Natural killer cell (primary cell): ENCODE measurements around the gene NDUFA3. TPM values are rescaled to one million over a fixed set of nuclear protein-coding genes. Genes with fewer than 3 reads are reported as not detected.

ENCODE experiments used
- ATAC-seq, 3 donors: fragments of 150-1000 bp in 2 of 3; fragments of 200-7000 bp in 1 of 3; cut with Tn5 transposase; 1 replicate in 1 of 3; 2 replicates in 2 of 3; pipeline ENCODE4 v1.10.0; 2021; ENCODE audit warnings: mild to moderate bottlenecking in 2 of 3, moderate library complexity in 2 of 3
- DNase-seq, 2 donors: peaks; one replicate each; pipeline versions ENCODE4 v3.0.0 to v3.0.0-alpha.2; 2013 to 2021; ENCODE audit warnings: mixed read lengths in 1 of 2
- H3K27ac ChIP-seq: one replicate; pipeline ENCODE4 v1.5.1; 2013; ENCODE audit warnings: mild to moderate bottlenecking, low read length
- H3K27me3 ChIP-seq: one replicate; pipeline ENCODE4 v1.6.1; 2013; ENCODE audit warnings: low read length; ENCODE audit not compliant: control insufficient read depth, insufficient read depth
- H3K36me3 ChIP-seq: one replicate; pipeline ENCODE4 v1.6.1; 2013; ENCODE audit warnings: low read length; ENCODE audit not compliant: control insufficient read depth, insufficient read depth
- H3K4me1 ChIP-seq: one replicate; pipeline ENCODE4 v1.6.1; 2013; ENCODE audit warnings: low read length; ENCODE audit not compliant: control insufficient read depth, insufficient read depth
- H3K4me3 ChIP-seq: one replicate; pipeline ENCODE4 v1.5.1; 2013; ENCODE audit warnings: low read length
- H3K9me3 ChIP-seq: one replicate; pipeline ENCODE4 v1.6.1; 2013; ENCODE audit warnings: low read length; ENCODE audit not compliant: control insufficient read depth, insufficient read depth
- H3K27ac Mint-ChIP-seq, 2 donors: one replicate each; pipeline ENCODE4 v1.8.0; 2022; ENCODE audit warnings: mild to moderate bottlenecking in 2 of 2, mixed read lengths in 2 of 2, moderate library complexity in 1 of 2
- H3K27me3 Mint-ChIP-seq, 2 donors: one replicate each; pipeline ENCODE4 v1.8.0; 2022; ENCODE audit warnings: low read depth in 2 of 2, mixed read lengths in 2 of 2
- H3K36me3 Mint-ChIP-seq: one replicate; pipeline ENCODE4 v1.8.0; 2022; ENCODE audit warnings: mixed read lengths
- H3K4me1 Mint-ChIP-seq, 2 donors: one replicate each; pipeline ENCODE4 v1.8.0; 2022; ENCODE audit warnings: mixed read lengths in 2 of 2
- H3K4me3 Mint-ChIP-seq: one replicate; pipeline ENCODE4 v1.8.0; 2022; ENCODE audit warnings: mild to moderate bottlenecking, moderate library complexity, mixed read lengths
- H3K9me3 Mint-ChIP-seq, 2 donors: one replicate each; pipeline ENCODE4 v1.8.0; 2022; ENCODE audit warnings: mixed read lengths in 2 of 2
- CTCF ChIP-seq: fragments of 200-600 bp; IDR thresholded peaks from one replicate; pipeline ENCODE4 v1.8.0; 2022; ENCODE audit warnings: antibody characterized with exemption
- WGBS: methylation state at CpG from one replicate; pipeline ENCODE4 v1.1.7; 2013; ENCODE audit warnings: missing lambda C conversion rate; ENCODE audit not compliant: insufficient coverage; 5-methylcytosine and 5-hydroxymethylcytosine counted together
- intact Hi-C: fragments of 100-400 bp; cut with micrococcal nuclease; formaldehyde crosslinking; loops from one replicate; pipeline ENCODE4 v1.14.2; 2022
- total RNA-seq, 4 donors: library from RNA; stranded (reverse); fragments of 120-200 nt in 1 of 4; gene quantifications; one replicate each; pipeline versions ENCODE4 v1.2.3 to v1.2.4, GENCODE V29; 2013 to 2022

Gene NDUFA3
- total RNA-seq, 3 donors from 2014 or later (not counting 1 experiment from before 2014, with no cell fraction given), result 48.4 to 91.9 (median 71.4) TPM

- Mint-ChIP-seq H3K36me3 (no peaks in the 10 kb centered on the region), H3K9me3 (no peaks in the 10 kb centered on the region), H3K4me3 (no peak within 1 kb of the TSS), H3K27me3 (no peaks in the 10 kb centered on the region), H3K4me1 (no peaks in the 10 kb centered on the region), H3K27ac (no peak within 1 kb of the TSS)
- H3K36me3 ChIP-seq, result no peaks in the 10 kb centered on the region
- no peaks in the 10 kb centered on the region for H3K9me3 ChIP-seq
- no peaks in the 10 kb centered on the region for H3K4me1 ChIP-seq
- no peak within 1 kb of the TSS for H3K4me3 ChIP-seq
- ATAC-seq, result no peak
- intact Hi-C loops, result no loop called here
- no peak for TF ChIP-seq CTCF
- H3K27me3 ChIP-seq, result no peaks in the 10 kb centered on the region
- DNase-seq, result no peak
- WGBS, result 93% methylated on average over 7 of the region's 7 CpGs
- no peak within 1 kb of the TSS for H3K27ac ChIP-seq
These were observed 21.6 kb upstream of the NDUFA3 start, which contains the start of gene TARM1 for GRCh38 chr19:54081032-54081431. Gene TARM1, minus strand, starts transcription at chr19:54081365. Its CDS starts 25 bp downstream, at chr19:54081340.

- Mint-ChIP-seq H3K4me3 (no peak overlapping the region), H3K9me3 (no peaks in the 10 kb centered on the region), H3K4me1 (no peaks in the 10 kb centered on the region), H3K27me3 (peaks cover 0 to 6% of the 10 kb centered on the region in 2 donors), H3K36me3 (no peaks in the 10 kb centered on the region), H3K27ac (no peak overlapping the region)
- H3K36me3 ChIP-seq, result no peaks in the 10 kb centered on the region
- WGBS, result 83% methylated on average over 3 of the region's 3 CpGs
- H3K27ac ChIP-seq, result no peak overlapping the region
- ATAC-seq (no peak), DNase-seq (no peak)
- no peak for TF ChIP-seq CTCF
- no peaks in the 10 kb centered on the region for H3K4me1 ChIP-seq
- no peak overlapping the region for H3K4me3 ChIP-seq
- no peaks in the 10 kb centered on the region for H3K9me3 ChIP-seq
- H3K27me3 ChIP-seq, result no peaks in the 10 kb centered on the region
- intact Hi-C loops, result no loop called here
These were observed 18.2 kb upstream of the NDUFA3 start for GRCh38 chr19:54084410-54084809.

- no peak for TF ChIP-seq CTCF
- H3K27ac Mint-ChIP-seq, result peak overlapping the region in 1 of 2 donors; percentile 92
- no peak overlapping the region for H3K4me3 ChIP-seq
- ATAC-seq, result no peak
- peak overlapping the region; percentile 57 for H3K4me3 Mint-ChIP-seq
- H3K36me3 Mint-ChIP-seq, result no peaks in the 10 kb centered on the region
- peaks cover 4% of the 10 kb centered on the region for H3K27me3 ChIP-seq
- no peaks in the 10 kb centered on the region for H3K36me3 ChIP-seq
- no peaks in the 10 kb centered on the region for H3K9me3 Mint-ChIP-seq
- H3K27me3 Mint-ChIP-seq, result peaks cover 0 to 11% of the 10 kb centered on the region in 2 donors
- H3K27ac ChIP-seq, result no peak overlapping the region
- peaks cover 17 to 18% of the 10 kb centered on the region in 2 donors for H3K4me1 Mint-ChIP-seq
- intact Hi-C loops, result no loop called here
- 37% methylated on average over 17 of the region's 17 CpGs for WGBS
- H3K4me1 ChIP-seq, result peaks cover 20% of the 10 kb centered on the region
- no peaks in the 10 kb centered on the region for H3K9me3 ChIP-seq
- DNase-seq, result no peak
These were observed 8.1 kb upstream of the NDUFA3 start for GRCh38 chr19:54094426-54095000.
